GM18951 (cell line): ENCODE results near the gene COL8A2.

ENCODE experiments used
- POLR2A ChIP-seq: IDR thresholded peaks from 4 replicates; pipeline ENCODE4 v1.6.1; 2011; ENCODE audit warnings: mild to moderate bottlenecking; ENCODE audit not compliant: insufficient read length, insufficient read depth; ENCODE audit errors: extremely low read depth
- in situ Hi-C: fragments of 300-500 bp; cut with MboI; formaldehyde crosslinking; loops from one replicate; pipeline ENCODE4 v1.12.0; 2022; ENCODE audit warnings: low sequenced_read_pairs, mixed read lengths, inconsistent platforms; ENCODE audit not compliant: unreplicated experiment

COL8A2 gene

DNA sequence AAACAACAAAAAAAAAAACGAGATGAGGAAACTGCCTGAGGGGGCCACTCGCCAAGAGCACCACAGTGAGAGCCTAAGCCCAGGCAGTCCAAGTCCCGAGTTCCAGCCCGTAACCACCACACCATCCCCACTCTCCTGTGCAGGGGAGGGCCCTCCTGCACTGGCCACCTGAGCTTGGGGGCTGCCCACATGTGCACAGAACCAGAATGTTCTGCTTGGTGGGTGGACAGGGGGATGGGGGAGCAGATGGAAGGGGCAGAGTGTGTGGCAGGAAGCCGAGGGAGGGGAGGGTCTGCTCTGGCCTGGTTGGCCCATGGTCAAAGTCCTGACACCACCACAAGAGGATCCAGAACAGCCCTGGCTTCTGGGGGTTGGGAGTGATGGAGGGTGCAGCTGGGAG lies 18.8 kb downstream of the COL8A2 start:
- in situ Hi-C loops, result loop anchor here (10.0 kb wide), 1 partner anchor 179 kb away; no protein-coding TSS in a partner anchor
- no peak for TF ChIP-seq POLR2A

DNA sequence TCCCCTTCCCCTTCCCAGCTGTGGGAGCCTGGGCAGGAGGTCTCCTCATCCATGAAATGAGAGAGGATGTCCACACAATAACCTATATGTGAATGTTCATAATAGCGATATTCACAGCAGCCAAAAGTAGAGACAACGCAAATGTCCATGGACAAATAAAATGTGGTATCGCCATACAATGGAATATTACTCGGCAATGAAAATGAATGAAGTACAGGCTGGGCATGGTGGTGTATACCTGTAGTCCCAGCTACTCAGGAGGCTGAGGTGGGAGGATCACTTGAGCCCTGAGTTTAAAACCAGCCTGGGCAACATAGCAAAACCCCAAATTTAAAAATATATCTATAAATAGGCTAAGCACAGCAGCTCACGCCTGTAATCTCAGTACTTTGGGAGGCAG lies 23.5 kb downstream of the COL8A2 start:
- in situ Hi-C loops, result loop anchor here (10.0 kb wide), 1 partner anchor 183 kb away; no protein-coding TSS in a partner anchor
- TF ChIP-seq POLR2A, result no peak

DNA sequence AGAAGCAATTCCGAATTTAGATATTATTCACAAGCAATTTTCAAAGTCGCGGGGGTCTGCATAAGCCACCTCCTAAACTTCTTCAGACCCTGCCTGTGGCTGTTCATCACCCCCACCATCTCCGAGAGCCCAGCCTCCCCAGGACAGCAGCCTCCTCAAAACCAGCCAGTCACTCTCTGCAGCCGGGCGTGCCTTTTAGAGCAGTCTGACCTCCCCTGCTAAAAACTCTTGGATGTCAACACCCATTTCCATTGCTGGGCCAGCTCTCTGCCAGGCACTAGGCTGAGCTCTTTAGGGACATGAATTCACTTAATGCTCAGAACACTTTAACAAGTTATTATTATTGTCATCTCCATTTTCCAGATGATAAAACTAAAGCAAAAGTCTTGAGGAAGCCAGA lies 24.6 kb downstream of the COL8A2 start:
- in situ Hi-C loops, result loop anchor here (10.0 kb wide), 1 partner anchor 184 kb away; no protein-coding TSS in a partner anchor
- TF ChIP-seq POLR2A, result no peak

DNA sequence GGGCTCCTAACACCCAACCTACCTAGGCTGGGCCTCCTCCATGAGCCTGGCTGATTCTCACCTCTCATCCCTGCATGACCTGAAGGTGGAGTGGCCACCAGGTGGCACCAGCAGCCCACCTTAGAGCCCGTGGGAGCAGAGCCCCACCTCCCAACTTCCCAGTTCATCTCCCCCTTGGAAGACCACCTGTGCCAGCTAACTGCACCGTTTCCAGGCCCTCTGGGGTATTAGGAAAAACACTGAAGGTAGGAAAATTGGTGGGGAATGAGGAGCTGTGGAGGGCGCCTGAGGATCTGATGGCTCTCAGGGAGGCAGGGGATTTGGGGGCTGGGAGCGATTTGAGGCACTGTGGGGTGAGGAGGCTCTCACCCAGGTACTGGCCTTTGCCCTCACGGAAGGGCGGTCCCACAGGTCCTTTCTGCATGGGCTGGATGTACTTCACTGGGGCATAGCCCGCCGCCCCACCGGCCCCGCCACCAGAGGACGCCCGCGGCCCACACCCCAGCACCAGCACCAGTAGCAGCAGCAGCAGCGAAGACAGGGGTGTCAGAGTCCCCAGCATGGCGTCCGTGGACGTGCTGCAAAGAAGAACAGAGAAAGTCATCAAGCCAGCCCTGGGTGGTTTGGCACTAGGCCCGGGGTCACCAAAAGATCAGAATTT lies 25.2 kb downstream of the COL8A2 start:
- no peak for TF ChIP-seq POLR2A
- in situ Hi-C loops, result loop anchor here (10.0 kb wide), 1 partner anchor 185 kb away; no protein-coding TSS in a partner anchor

- no peak for TF ChIP-seq POLR2A
These were observed 26.2 kb downstream of the COL8A2 start for GRCh38 chr1:36098650-36099365.

GRCh38 chr1:36097693-36098585 lies 27.1 kb downstream of the COL8A2 start:
- in situ Hi-C loops, result no loop called here
- TF ChIP-seq POLR2A, result no peak

More at GRCh38 chr1:36098650-36099365, 26.2 kb downstream of the COL8A2 start:
- in situ Hi-C loops, result no loop called here

DNA sequence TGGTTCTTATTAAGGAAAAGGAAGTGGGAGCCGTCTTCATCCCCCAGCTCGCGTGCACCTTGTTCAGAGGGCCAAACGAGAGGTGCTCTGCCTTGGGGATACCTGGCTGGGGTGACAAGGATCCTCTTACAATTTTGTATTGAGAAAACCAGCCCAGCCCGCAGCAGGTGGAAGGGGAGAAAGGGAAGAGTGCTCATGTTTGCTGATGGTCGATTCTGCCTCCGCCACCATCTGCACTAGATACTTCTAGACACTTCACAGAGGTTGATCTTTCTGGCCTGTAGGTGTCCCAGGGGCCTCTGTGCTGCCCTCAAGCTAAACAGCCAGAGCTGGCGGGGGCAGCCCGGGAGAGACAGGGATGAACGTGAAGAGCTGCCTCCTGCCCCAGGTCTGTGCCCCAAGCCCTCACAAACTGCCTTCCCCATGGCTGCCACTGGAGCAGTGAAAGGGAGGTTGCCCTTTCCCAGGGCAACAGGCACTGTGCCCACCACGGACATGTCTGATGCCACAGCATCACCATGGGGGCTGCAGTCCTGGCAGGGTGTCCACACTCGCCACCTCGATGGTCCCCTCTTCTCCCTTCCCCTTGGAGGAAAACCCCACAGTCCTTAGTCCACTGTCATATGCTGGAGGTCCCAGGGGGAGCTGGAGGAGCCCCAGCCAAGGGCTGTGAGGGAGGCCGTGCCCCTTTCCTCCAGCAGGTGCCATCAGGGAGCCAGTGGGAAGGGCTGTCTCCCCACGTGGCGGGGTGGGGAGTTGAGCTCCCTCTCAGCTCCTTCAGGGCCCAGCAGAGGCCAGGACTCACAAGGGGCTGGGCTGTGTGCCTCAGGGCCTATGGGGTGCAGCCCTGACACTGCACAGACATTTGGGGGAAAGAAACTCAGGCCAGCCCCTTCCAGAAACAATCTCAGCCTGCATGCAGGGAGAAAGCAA lies 28.3 kb downstream of the COL8A2 start:
- in situ Hi-C loops, result no loop called here
- TF ChIP-seq POLR2A, result no peak

GRCh38 chr1:36095760-36096405 lies 29.1 kb downstream of the COL8A2 start:
- in situ Hi-C loops, result no loop called here
- TF ChIP-seq POLR2A, result peak; percentile 6

GRCh38 chr1:36094621-36095061 lies 30.4 kb downstream of the COL8A2 start:
- no peak for TF ChIP-seq POLR2A
- in situ Hi-C loops, result no loop called here

DNA sequence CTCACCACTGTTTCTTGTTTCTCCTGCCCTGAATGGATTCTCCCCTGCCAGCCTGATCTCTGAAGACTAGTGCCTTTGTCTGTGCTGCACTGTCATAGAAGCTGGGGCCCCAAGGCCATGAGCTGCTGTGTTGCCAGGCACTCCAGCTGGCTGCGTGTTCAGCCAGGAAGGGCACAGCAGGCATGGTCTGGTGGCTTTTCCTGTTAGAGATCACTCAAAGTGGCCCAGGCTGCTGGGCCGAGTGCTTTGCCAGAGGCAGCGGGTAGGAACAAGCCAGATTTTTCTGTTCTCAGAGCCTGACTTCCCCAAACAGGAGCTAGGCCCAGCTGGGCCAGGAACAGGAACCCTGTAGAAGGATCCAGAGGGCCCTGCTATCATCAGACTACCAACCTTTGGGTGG lies 31.1 kb downstream of the COL8A2 start:
- in situ Hi-C loops, result no loop called here
- TF ChIP-seq POLR2A, result no peak

DNA sequence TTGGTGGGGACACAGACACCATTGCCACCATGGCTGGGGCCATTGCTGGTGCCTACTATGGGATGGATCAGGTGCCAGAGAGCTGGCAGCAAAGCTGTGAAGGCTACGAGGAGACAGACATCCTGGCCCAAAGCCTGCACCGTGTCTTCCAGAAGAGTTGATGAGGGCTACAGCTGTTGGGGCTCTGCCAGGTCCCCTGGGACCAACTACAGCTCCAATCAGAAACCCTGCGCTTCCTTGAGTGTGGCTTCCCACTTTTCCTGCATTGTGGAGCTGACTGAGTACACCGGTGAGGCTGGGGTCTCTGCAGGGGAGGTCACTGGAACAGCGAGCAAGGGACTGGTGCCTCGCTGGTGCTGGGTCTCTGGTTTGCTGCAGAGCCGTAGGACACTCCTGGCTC lies 31.8 kb downstream of the COL8A2 start:
- no peak for TF ChIP-seq POLR2A
- in situ Hi-C loops, result no loop called here

GRCh38 chr1:36092798-36093185 lies 32.2 kb downstream of the COL8A2 start:
- TF ChIP-seq POLR2A, result no peak
- in situ Hi-C loops, result no loop called here
